ENCODE results near the gene BICRAL. TPM values are rescaled to one million over a fixed set of nuclear protein-coding genes. Genes with fewer than 3 reads are reported as not detected.

Gene BICRAL
- total and polyA plus RNA-seq, 2 donors (not counting 1 experiment from before 2014, with no cell fraction given) = 6.9 to 11.5 TPM

- Histone ChIP-seq H3K27ac (ENCODE audit: insufficient read depth, low read length) (no peak overlapping the region), H4K20me1 (ENCODE audit: control insufficient read depth, extremely low read depth, insufficient read depth, low read length) (no peaks in the 10 kb centered on the region), H3K27me3 (ENCODE audit: control insufficient read depth, insufficient read depth, low read length) (no peaks in the 10 kb centered on the region), H3K79me2 (ENCODE audit: control insufficient read depth, insufficient read depth, low read length) (no peaks in the 10 kb centered on the region), H3K4me2 (ENCODE audit: extremely low read depth, insufficient read depth, low read length) (no peak overlapping the region), H3K9me3 (ENCODE audit: control insufficient read depth, insufficient read depth, low read depth, low read length) (no peaks in the 10 kb centered on the region), H2AFZ (ENCODE audit: low read length) (no peak overlapping the region), H3K9ac (ENCODE audit: insufficient read depth, low read length) (no peak overlapping the region), H3K4me3 (replicated peaks in 1 of 4; ENCODE audit: control extremely low read depth in 1 of 4, insufficient read depth in 1 of 4, low read depth in 3 of 4, low read length in 4 of 4) (no peak overlapping the region), H3K4me1 (ENCODE audit: control insufficient read depth, extremely low read depth, insufficient read depth, low read length) (no peaks in the 10 kb centered on the region), H3K36me3 (ENCODE audit: control insufficient read depth, insufficient read depth, low read length) (no peaks in the 10 kb centered on the region)
- no peak for TF ChIP-seq EZH2 (IDR thresholded peaks at IDR 0.05; ENCODE audit: low read length, missing control alignments)
- TF ChIP-seq, protein P1, sequence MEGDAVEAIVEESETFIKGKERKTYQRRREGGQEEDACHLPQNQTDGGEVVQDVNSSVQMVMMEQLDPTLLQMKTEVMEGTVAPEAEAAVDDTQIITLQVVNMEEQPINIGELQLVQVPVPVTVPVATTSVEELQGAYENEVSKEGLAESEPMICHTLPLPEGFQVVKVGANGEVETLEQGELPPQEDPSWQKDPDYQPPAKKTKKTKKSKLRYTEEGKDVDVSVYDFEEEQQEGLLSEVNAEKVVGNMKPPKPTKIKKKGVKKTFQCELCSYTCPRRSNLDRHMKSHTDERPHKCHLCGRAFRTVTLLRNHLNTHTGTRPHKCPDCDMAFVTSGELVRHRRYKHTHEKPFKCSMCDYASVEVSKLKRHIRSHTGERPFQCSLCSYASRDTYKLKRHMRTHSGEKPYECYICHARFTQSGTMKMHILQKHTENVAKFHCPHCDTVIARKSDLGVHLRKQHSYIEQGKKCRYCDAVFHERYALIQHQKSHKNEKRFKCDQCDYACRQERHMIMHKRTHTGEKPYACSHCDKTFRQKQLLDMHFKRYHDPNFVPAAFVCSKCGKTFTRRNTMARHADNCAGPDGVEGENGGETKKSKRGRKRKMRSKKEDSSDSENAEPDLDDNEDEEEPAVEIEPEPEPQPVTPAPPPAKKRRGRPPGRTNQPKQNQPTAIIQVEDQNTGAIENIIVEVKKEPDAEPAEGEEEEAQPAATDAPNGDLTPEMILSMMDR (conservative IDR thresholded peaks at IDR 0.05 in 1 of 2, IDR thresholded peaks at IDR 0.05 in 1 of 2; ENCODE audit: low read depth in 1 of 2, low read length in 2 of 2) = no peak
- no peak for DNase-seq (ENCODE audit: low read depth in 2 of 2)
Measured at GRCh38 chr6:42896178-42896719, 114.4 kb downstream of the BICRAL start.

GRCh38 chr6:42898891-42899361 lies 117.1 kb downstream of the BICRAL start:
- Histone ChIP-seq H4K20me1 (ENCODE audit: control insufficient read depth, extremely low read depth, insufficient read depth, low read length) (no peaks in the 10 kb centered on the region), H3K9ac (ENCODE audit: insufficient read depth, low read length) (no peak overlapping the region), H3K27ac (ENCODE audit: insufficient read depth, low read length) (no peak overlapping the region), H3K4me1 (ENCODE audit: control insufficient read depth, extremely low read depth, insufficient read depth, low read length) (peaks cover 4% of the 10 kb centered on the region), H2AFZ (ENCODE audit: low read length) (peak overlapping the region; percentile 30), H3K36me3 (ENCODE audit: control insufficient read depth, insufficient read depth, low read length) (no peaks in the 10 kb centered on the region), H3K9me3 (ENCODE audit: control insufficient read depth, insufficient read depth, low read depth, low read length) (no peaks in the 10 kb centered on the region), H3K4me3 (replicated peaks in 1 of 4; ENCODE audit: control extremely low read depth in 1 of 4, insufficient read depth in 1 of 4, low read depth in 3 of 4, low read length in 4 of 4) (no peak overlapping the region), H3K79me2 (ENCODE audit: control insufficient read depth, insufficient read depth, low read length) (no peaks in the 10 kb centered on the region), H3K4me2 (ENCODE audit: extremely low read depth, insufficient read depth, low read length) (no peak overlapping the region), H3K27me3 (ENCODE audit: control insufficient read depth, insufficient read depth, low read length) (no peaks in the 10 kb centered on the region)
- peak; percentile 53 to 73 for DNase-seq (ENCODE audit: low read depth in 2 of 2)
- TF ChIP-seq, protein P1 (conservative IDR thresholded peaks at IDR 0.05 in 1 of 2, IDR thresholded peaks at IDR 0.05 in 1 of 2; ENCODE audit: low read depth in 1 of 2, low read length in 2 of 2) = peak; percentile 47 to 56
- no peak for TF ChIP-seq EZH2 (IDR thresholded peaks at IDR 0.05; ENCODE audit: low read length, missing control alignments)

DNA sequence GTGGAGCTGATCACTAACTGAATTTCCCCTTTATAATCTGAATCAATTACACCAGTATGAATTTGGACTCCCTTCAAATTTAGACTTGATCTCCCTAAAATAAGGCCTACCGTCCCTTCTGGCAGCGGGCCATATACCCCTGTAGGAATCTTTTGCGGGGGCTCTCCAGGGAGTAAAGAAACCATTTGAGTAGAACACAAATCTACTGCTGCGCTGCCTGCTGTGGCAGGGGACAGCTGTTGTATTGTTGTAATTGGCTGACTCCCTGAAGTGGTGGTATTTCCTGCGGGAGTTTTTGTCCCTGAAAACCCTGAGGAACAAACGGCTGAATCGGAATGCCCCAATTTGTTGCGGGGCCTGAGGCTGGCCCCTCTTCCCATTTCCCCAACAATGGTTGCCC lies 118.0 kb downstream of the BICRAL start:
- no peak for DNase-seq (ENCODE audit: low read depth in 2 of 2)
- no peak overlapping the region for H2AFZ ChIP-seq (ENCODE audit: low read length)
- no peak for TF ChIP-seq EZH2 (IDR thresholded peaks at IDR 0.05; ENCODE audit: low read length, missing control alignments)

More for the DNA sequence above, 118.0 kb downstream of the BICRAL start:
- no peak overlapping the region for H3K4me3 ChIP-seq (replicated peaks in 1 of 4; ENCODE audit: control extremely low read depth in 1 of 4, insufficient read depth in 1 of 4, low read depth in 3 of 4, low read length in 4 of 4)
- no peaks in the 10 kb centered on the region for H3K36me3 ChIP-seq (ENCODE audit: control insufficient read depth, insufficient read depth, low read length)
- H3K9ac ChIP-seq (ENCODE audit: insufficient read depth, low read length) = no peak overlapping the region
- no peaks in the 10 kb centered on the region for H4K20me1 ChIP-seq (ENCODE audit: control insufficient read depth, extremely low read depth, insufficient read depth, low read length)
- H3K27ac ChIP-seq (ENCODE audit: insufficient read depth, low read length) = no peak overlapping the region
- no peaks in the 10 kb centered on the region for H3K9me3 ChIP-seq (ENCODE audit: control insufficient read depth, insufficient read depth, low read depth, low read length)
- no peaks in the 10 kb centered on the region for H3K27me3 ChIP-seq (ENCODE audit: control insufficient read depth, insufficient read depth, low read length)
- no peak overlapping the region for H3K4me2 ChIP-seq (ENCODE audit: extremely low read depth, insufficient read depth, low read length)
- peaks cover 4% of the 10 kb centered on the region for H3K4me1 ChIP-seq (ENCODE audit: control insufficient read depth, extremely low read depth, insufficient read depth, low read length)
- no peaks in the 10 kb centered on the region for H3K79me2 ChIP-seq (ENCODE audit: control insufficient read depth, insufficient read depth, low read length)
